Neural crest cell (in vitro differentiated cells): ENCODE measurements around the gene RNU5B-1. TPM values are rescaled to one million over a fixed set of nuclear protein-coding genes. Genes with fewer than 3 reads are reported as not detected.

ENCODE experiments used
- DNase-seq: peaks from one replicate; pipeline ENCODE4 v3.0.0; 2021; ENCODE audit warnings: low read depth, mixed read lengths, low spot score
- H3K27ac Mint-ChIP-seq: one replicate; pipeline ENCODE4 v1.8.0; 2021; ENCODE audit warnings: mild to moderate bottlenecking, mixed read lengths; ENCODE audit not compliant: unreplicated experiment
- H3K27me3 Mint-ChIP-seq: 2 replicates; pipeline ENCODE4 v1.8.0; 2021; ENCODE audit warnings: low read depth, mild to moderate bottlenecking, mixed read lengths
- H3K36me3 Mint-ChIP-seq: 2 replicates; pipeline ENCODE4 v1.8.0; 2021; ENCODE audit warnings: low read depth, mild to moderate bottlenecking, mixed read lengths
- H3K4me1 Mint-ChIP-seq: 2 replicates; pipeline ENCODE4 v1.8.0; 2021; ENCODE audit warnings: mixed read lengths
- H3K4me3 Mint-ChIP-seq: one replicate; pipeline ENCODE4 v1.8.0; 2021; ENCODE audit warnings: mild to moderate bottlenecking, mixed read lengths
- H3K9me3 Mint-ChIP-seq: 2 replicates; pipeline ENCODE4 v1.8.0; 2021; ENCODE audit warnings: mixed read lengths
- total RNA-seq: library from RNA; stranded (reverse); gene quantifications from 2 replicates; pipeline ENCODE4 v1.2.1, GENCODE V29; 2021
- TF ChIP-seq, protein P1 (sequence below): fragments of 200-600 bp; sonication (generic); conservative IDR thresholded peaks from 2 replicates; pipeline ENCODE4 v1.5.0; 2021; ENCODE audit warnings: antibody characterized with exemption, mild to moderate bottlenecking

Gene RNU5B-1
- total RNA-seq, 1 donor from 2014 or later: 17.2 TPM

DNA sequence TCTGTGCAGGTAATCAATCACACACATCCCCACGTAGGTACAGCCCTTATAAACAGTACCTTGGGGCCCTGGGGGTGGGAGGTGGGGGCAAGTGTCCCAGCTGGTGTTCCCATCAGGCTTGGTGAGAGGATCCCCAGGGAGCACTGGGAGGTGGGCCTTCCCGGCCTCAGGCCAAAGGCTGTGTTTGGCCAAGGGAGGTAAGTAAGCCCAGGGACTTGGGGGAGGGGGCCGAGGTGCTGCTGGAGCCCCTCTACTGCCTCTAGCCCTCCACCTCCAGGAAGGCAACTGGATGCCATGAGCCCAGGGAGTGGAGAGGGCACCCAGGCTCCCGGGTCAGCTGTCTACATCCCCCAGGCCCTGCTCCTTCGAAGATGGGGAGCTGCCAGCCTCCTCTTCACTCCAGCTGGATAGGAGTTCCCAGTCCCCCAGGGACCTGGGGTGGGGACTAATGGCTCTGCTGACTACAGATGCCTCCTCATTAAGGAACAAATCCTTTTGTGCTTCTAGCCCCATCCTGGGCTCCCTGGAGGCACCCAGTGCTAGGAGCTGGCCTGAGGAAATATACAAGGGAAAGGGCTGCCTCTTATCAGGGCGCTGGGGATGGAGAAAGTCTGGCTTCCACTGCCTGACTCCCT lies 33.1 kb downstream of the RNU5B-1 start:
- DNase-seq: no peak
- H3K4me1 Mint-ChIP-seq: peaks cover 81% of the 10 kb centered on the region
- no peaks in the 10 kb centered on the region for H3K27me3 Mint-ChIP-seq
- H3K9me3 Mint-ChIP-seq: no peaks in the 10 kb centered on the region
- TF ChIP-seq, protein P1, sequence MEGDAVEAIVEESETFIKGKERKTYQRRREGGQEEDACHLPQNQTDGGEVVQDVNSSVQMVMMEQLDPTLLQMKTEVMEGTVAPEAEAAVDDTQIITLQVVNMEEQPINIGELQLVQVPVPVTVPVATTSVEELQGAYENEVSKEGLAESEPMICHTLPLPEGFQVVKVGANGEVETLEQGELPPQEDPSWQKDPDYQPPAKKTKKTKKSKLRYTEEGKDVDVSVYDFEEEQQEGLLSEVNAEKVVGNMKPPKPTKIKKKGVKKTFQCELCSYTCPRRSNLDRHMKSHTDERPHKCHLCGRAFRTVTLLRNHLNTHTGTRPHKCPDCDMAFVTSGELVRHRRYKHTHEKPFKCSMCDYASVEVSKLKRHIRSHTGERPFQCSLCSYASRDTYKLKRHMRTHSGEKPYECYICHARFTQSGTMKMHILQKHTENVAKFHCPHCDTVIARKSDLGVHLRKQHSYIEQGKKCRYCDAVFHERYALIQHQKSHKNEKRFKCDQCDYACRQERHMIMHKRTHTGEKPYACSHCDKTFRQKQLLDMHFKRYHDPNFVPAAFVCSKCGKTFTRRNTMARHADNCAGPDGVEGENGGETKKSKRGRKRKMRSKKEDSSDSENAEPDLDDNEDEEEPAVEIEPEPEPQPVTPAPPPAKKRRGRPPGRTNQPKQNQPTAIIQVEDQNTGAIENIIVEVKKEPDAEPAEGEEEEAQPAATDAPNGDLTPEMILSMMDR: no peak
- peak overlapping the region; percentile 44 for H3K4me3 Mint-ChIP-seq
- peak overlapping the region; percentile 71 for H3K27ac Mint-ChIP-seq
- H3K36me3 Mint-ChIP-seq: peaks cover 4% of the 10 kb centered on the region

- TF ChIP-seq, protein P1: no peak
- H3K27ac Mint-ChIP-seq: no peak overlapping the region
- H3K36me3 Mint-ChIP-seq: peaks cover 5% of the 10 kb centered on the region
- no peak for DNase-seq
- no peaks in the 10 kb centered on the region for H3K9me3 Mint-ChIP-seq
- H3K4me1 Mint-ChIP-seq: peaks cover 86% of the 10 kb centered on the region
- H3K27me3 Mint-ChIP-seq: no peaks in the 10 kb centered on the region
- peak overlapping the region; percentile 6 for H3K4me3 Mint-ChIP-seq
Measured at GRCh38 chr15:65338366-65338765, 33.9 kb downstream of the RNU5B-1 start.

GRCh38 chr15:65338823-65339222 lies 34.3 kb downstream of the RNU5B-1 start:
- TF ChIP-seq, protein P1: no peak
- Mint-ChIP-seq H3K4me3 (peak overlapping the region; percentile 6), H3K36me3 (peaks cover 5% of the 10 kb centered on the region), H3K4me1 (peaks cover 86% of the 10 kb centered on the region), H3K27me3 (no peaks in the 10 kb centered on the region), H3K9me3 (no peaks in the 10 kb centered on the region), H3K27ac (peak overlapping the region; percentile 71)
- no peak for DNase-seq

DNA sequence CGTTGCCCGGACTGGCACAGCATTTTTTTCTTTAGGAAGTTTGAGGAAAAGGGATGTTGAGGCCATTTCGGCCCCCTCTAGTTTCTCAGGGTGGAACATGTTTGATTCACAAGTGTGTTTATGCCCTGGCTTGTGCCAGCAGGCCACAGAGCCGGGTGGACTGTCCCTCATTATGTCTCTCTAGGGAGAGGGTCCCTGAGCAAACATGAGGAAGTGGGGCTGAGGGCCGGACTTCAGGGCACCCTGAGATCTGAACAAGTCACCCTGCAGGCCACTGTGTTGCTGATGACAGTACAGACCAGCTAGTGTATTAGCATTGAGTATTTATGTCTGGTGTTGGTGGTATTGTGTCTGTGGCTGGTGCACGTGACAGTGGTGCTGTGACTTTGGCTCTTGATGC lies 34.9 kb downstream of the RNU5B-1 start:
- TF ChIP-seq, protein P1: no peak
- H3K27me3 Mint-ChIP-seq: no peaks in the 10 kb centered on the region
- no peaks in the 10 kb centered on the region for H3K9me3 Mint-ChIP-seq
- peaks cover 5% of the 10 kb centered on the region for H3K36me3 Mint-ChIP-seq
- H3K27ac Mint-ChIP-seq: peak overlapping the region; percentile 92
- peaks cover 86% of the 10 kb centered on the region for H3K4me1 Mint-ChIP-seq
- H3K4me3 Mint-ChIP-seq: peak overlapping the region; percentile 71
- no peak for DNase-seq

GRCh38 chr15:65339920-65340319 lies 35.4 kb downstream of the RNU5B-1 start:
- TF ChIP-seq, protein P1: no peak
- Mint-ChIP-seq H3K27me3 (no peaks in the 10 kb centered on the region), H3K4me3 (peak overlapping the region; percentile 71), H3K4me1 (peaks cover 86% of the 10 kb centered on the region), H3K36me3 (peaks cover 5% of the 10 kb centered on the region), H3K27ac (peak overlapping the region; percentile 92), H3K9me3 (no peaks in the 10 kb centered on the region)
- DNase-seq: no peak
